H9 (cell line): Measurements from ENCODE around the gene USP27X. TPM values are rescaled to one million over a fixed set of nuclear protein-coding genes. Genes with fewer than 3 reads are reported as not detected.

Source experiments
- DNase-seq: peaks from one replicate; pipeline ENCODE4 v3.0.0-alpha.2; 2017
- H2AFZ ChIP-seq: one replicate; pipeline ENCODE4 v1.6.1; 2013; ENCODE audit warnings: mild to moderate bottlenecking, low read length, control low read depth, moderate library complexity
- H2AK5ac ChIP-seq: 2 replicates; pipeline ENCODE4 v1.6.1; 2013; ENCODE audit warnings: low read length, control low read depth, mixed read lengths; ENCODE audit not compliant: insufficient read length
- H2BK120ac ChIP-seq: one replicate; pipeline ENCODE4 v1.6.1; 2013; ENCODE audit warnings: low read depth, mild to moderate bottlenecking, low read length, control low read depth, inconsistent platforms; ENCODE audit not compliant: poor library complexity, severe bottlenecking
- H2BK12ac ChIP-seq: 2 replicates; pipeline ENCODE4 v1.6.1; 2013; ENCODE audit warnings: low read length, control low read depth, mixed read lengths, low read depth; ENCODE audit not compliant: insufficient read length
- H2BK15ac ChIP-seq: 2 replicates; pipeline ENCODE4 v1.6.1; 2013; ENCODE audit warnings: low read depth, low read length, control low read depth
- H2BK20ac ChIP-seq: one replicate; pipeline ENCODE4 v1.6.1; 2013; ENCODE audit warnings: low read depth, mild to moderate bottlenecking, low read length, control low read depth, inconsistent platforms; ENCODE audit not compliant: poor library complexity, severe bottlenecking
- H2BK5ac ChIP-seq: 2 replicates; pipeline ENCODE4 v1.6.1; 2013; ENCODE audit warnings: low read length, control low read depth, mixed read lengths; ENCODE audit not compliant: insufficient read length
- H3K14ac ChIP-seq: 2 replicates; pipeline ENCODE4 v1.6.1; 2013; ENCODE audit warnings: low read length, control low read depth; ENCODE audit not compliant: insufficient read depth
- H3K18ac ChIP-seq: 2 replicates; pipeline ENCODE4 v1.6.1; 2013; ENCODE audit warnings: low read depth, mild to moderate bottlenecking, mixed read lengths, low read length, control low read depth; ENCODE audit not compliant: insufficient read length
- H3K23ac ChIP-seq: 2 replicates; pipeline ENCODE4 v1.6.1; 2013; ENCODE audit warnings: low read length, control low read depth, mixed read lengths, low read depth; ENCODE audit not compliant: insufficient read length
- H3K23me2 ChIP-seq: 2 replicates; pipeline ENCODE4 v1.6.1; 2013; ENCODE audit warnings: low read depth, mild to moderate bottlenecking, mixed read lengths, low read length, control low read depth; ENCODE audit not compliant: insufficient read length, poor library complexity, severe bottlenecking
- H3K27ac ChIP-seq: 2 replicates; pipeline ENCODE4 v1.5.1; 2013; ENCODE audit warnings: low read length, control low read depth, mixed read lengths, low read depth; ENCODE audit not compliant: insufficient read length
- H3K27me3 ChIP-seq: 2 replicates; pipeline ENCODE4 v1.6.1; 2013; ENCODE audit warnings: low read length, control low read depth, inconsistent platforms; ENCODE audit not compliant: insufficient read depth
- H3K4ac ChIP-seq: 2 replicates; pipeline ENCODE4 v1.6.1; 2013; ENCODE audit warnings: low read depth, mild to moderate bottlenecking, control low read depth, inconsistent platforms, low read length, moderate library complexity
- H3K4me1 ChIP-seq: 2 replicates; pipeline ENCODE4 v1.6.1; 2013; ENCODE audit warnings: low read length, control low read depth, inconsistent platforms; ENCODE audit not compliant: insufficient read depth
- H3K4me2 ChIP-seq: 2 replicates; pipeline ENCODE4 v1.6.1; 2013; ENCODE audit warnings: low read length, control low read depth, mixed read lengths; ENCODE audit not compliant: insufficient read length, insufficient read depth
- H3K56ac ChIP-seq: 2 replicates; pipeline ENCODE4 v1.6.1; 2013; ENCODE audit warnings: low read depth, mild to moderate bottlenecking, mixed read lengths, low read length, control low read depth; ENCODE audit not compliant: insufficient read length
- H3K79me1 ChIP-seq: 2 replicates; pipeline ENCODE4 v1.6.1; 2013; ENCODE audit warnings: low read depth, mild to moderate bottlenecking, moderate library complexity, low read length, control low read depth, inconsistent platforms; ENCODE audit not compliant: insufficient read depth, poor library complexity, severe bottlenecking
- H3K79me2 ChIP-seq: 2 replicates; pipeline ENCODE4 v1.6.1; 2013; ENCODE audit warnings: low read length, control low read depth, inconsistent platforms; ENCODE audit not compliant: insufficient read depth
- H3K9ac ChIP-seq: 2 replicates; pipeline ENCODE4 v1.6.1; 2013; ENCODE audit warnings: low read length, control low read depth, mixed read lengths; ENCODE audit not compliant: insufficient read length; ENCODE audit errors: extremely low read depth
- H3K9me3 ChIP-seq: one replicate; pipeline ENCODE4 v1.6.1; 2013; ENCODE audit warnings: low read depth, low read length, inconsistent platforms; ENCODE audit not compliant: control insufficient read depth
- H3T11ph ChIP-seq: one replicate; pipeline ENCODE4 v1.6.1; 2013; ENCODE audit warnings: mild to moderate bottlenecking, low read length, control low read depth, inconsistent platforms
- H4K20me1 ChIP-seq: one replicate; pipeline ENCODE4 v1.6.1; 2013; ENCODE audit not compliant: control insufficient read depth, insufficient read length, insufficient read depth
- H4K5ac ChIP-seq: 2 replicates; pipeline ENCODE4 v1.6.1; 2013; ENCODE audit warnings: low read depth, mild to moderate bottlenecking, mixed read lengths, low read length, control low read depth; ENCODE audit not compliant: insufficient read length
- H4K8ac ChIP-seq: replicated peaks from 2 replicates; pipeline ENCODE4 v1.6.1; 2013; ENCODE audit warnings: low read length, control low read depth, mixed read lengths, low read depth; ENCODE audit not compliant: insufficient read length
- H4K91ac ChIP-seq: 2 replicates; pipeline ENCODE4 v1.6.1; 2013; ENCODE audit warnings: low read depth, mild to moderate bottlenecking, moderate library complexity, mixed read lengths, low read length, control low read depth; ENCODE audit not compliant: insufficient read length
- H3K27ac Mint-ChIP-seq, 3 experiments: 2 replicates in 2 of 3; 3 replicates in 1 of 3; pipeline ENCODE4 v1.8.0; 2020 to 2021; ENCODE audit warnings: mixed read lengths in 3 of 3, mild to moderate bottlenecking in 1 of 3, moderate library complexity in 1 of 3
- H3K27me3 Mint-ChIP-seq: 2 replicates; pipeline ENCODE4 v1.8.0; 2021; ENCODE audit warnings: low read depth, mild to moderate bottlenecking, moderate library complexity, mixed read lengths
- H3K36me3 Mint-ChIP-seq, 3 experiments: 2 replicates in 2 of 3; 3 replicates in 1 of 3; pipeline ENCODE4 v1.8.0; 2020 to 2021; ENCODE audit warnings: low read depth in 3 of 3, mixed read lengths in 3 of 3; ENCODE audit not compliant: insufficient read depth in 1 of 3
- H3K4me1 Mint-ChIP-seq, 2 experiments: 2 replicates each; pipeline ENCODE4 v1.8.0; 2020; ENCODE audit warnings: mixed read lengths in 2 of 2
- H3K4me3 Mint-ChIP-seq, 2 experiments: 2 replicates in 1 of 2; 3 replicates in 1 of 2; pipeline ENCODE4 v1.8.0; 2020 to 2021; ENCODE audit warnings: mild to moderate bottlenecking in 2 of 2, mixed read lengths in 2 of 2, moderate library complexity in 1 of 2
- H3K9me3 Mint-ChIP-seq, 2 experiments: 2 replicates in 1 of 2; 3 replicates in 1 of 2; pipeline ENCODE4 v1.8.0; 2020; ENCODE audit warnings: mild to moderate bottlenecking in 2 of 2, mixed read lengths in 2 of 2, moderate library complexity in 1 of 2
- WGBS: extraction: QIAGEN DNeasy Blood & Tissue Kit; methylation state at CpG from one replicate; pipeline ENCODE4 v1.1.7; 2013; ENCODE audit warnings: missing lambda C conversion rate, low lambda C conversion rate, mixed read lengths; ENCODE audit not compliant: insufficient read length; ENCODE audit errors: extremely low coverage; 5-methylcytosine and 5-hydroxymethylcytosine counted together
- total RNA-seq: library from RNA; stranded (reverse); gene quantifications from 2 replicates; pipeline ENCODE4 v1.2.1, GENCODE V29; 2021
- TF ChIP-seq, protein P1 (sequence below): fragments of 200-600 bp; sonication (generic); conservative IDR thresholded peaks from 3 replicates; pipeline ENCODE4 v1.8.0; 2021; ENCODE audit warnings: antibody characterized with exemption, mild to moderate bottlenecking

The USP27X gene
- total RNA-seq, 1 experiment from 2014 or later: 5.7 TPM

DNA sequence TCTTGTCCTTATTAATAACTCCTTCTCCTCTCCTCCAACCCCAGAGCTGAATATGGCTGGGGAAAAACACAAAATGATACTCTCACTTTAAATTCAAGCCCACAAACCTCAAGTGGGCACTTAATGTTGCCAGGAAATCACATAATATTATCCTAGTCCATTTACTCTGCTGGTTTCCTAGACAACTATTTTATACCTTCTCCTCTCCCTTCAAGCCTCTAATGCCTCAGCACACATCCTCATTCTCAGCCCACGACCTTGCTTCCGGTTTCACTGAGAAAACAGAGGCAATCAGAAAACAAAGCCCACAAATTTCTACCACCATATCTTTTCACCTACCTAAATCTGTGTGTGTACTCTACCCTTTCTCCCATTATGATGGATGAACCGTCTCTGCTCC, 31.1 kb downstream of the USP27X start:
- Histone ChIP-seq H4K5ac (no peak overlapping the region), H4K91ac (no peak overlapping the region), H3K18ac (no peak overlapping the region), H4K20me1 (no peaks in the 10 kb centered on the region), H3K9ac (no peak overlapping the region), H2BK12ac (no peak overlapping the region), H3K56ac (no peak overlapping the region), H3K4me2 (no peak overlapping the region), H2BK15ac (no peak overlapping the region), H3K27ac (no peak overlapping the region), H3K14ac (no peak overlapping the region), H2BK20ac (no peak overlapping the region), H3K4me1 (no peaks in the 10 kb centered on the region), H2AK5ac (no peak overlapping the region), H3K4ac (no peak overlapping the region), H3K23me2 (no peaks in the 10 kb centered on the region), H3K79me1 (no peaks in the 10 kb centered on the region), H3T11ph (no peak overlapping the region), H4K8ac (no peak overlapping the region), H3K23ac (no peak overlapping the region), H3K9me3 (no peaks in the 10 kb centered on the region), H2BK5ac (no peak overlapping the region), H2BK120ac (no peak overlapping the region), H3K79me2 (no peaks in the 10 kb centered on the region), H3K27me3 (no peaks in the 10 kb centered on the region), H2AFZ (no peak overlapping the region)
- H3K4me1 Mint-ChIP-seq: no peaks in the 10 kb centered on the region
- peaks cover 40 to 45% of the 10 kb centered on the region in 2 experiments for H3K9me3 Mint-ChIP-seq
- DNase-seq: no peak
- no CpG with 5 or more reads among the region's 3 CpGs for WGBS
- H3K27ac Mint-ChIP-seq: no peak overlapping the region
- TF ChIP-seq, protein P1, sequence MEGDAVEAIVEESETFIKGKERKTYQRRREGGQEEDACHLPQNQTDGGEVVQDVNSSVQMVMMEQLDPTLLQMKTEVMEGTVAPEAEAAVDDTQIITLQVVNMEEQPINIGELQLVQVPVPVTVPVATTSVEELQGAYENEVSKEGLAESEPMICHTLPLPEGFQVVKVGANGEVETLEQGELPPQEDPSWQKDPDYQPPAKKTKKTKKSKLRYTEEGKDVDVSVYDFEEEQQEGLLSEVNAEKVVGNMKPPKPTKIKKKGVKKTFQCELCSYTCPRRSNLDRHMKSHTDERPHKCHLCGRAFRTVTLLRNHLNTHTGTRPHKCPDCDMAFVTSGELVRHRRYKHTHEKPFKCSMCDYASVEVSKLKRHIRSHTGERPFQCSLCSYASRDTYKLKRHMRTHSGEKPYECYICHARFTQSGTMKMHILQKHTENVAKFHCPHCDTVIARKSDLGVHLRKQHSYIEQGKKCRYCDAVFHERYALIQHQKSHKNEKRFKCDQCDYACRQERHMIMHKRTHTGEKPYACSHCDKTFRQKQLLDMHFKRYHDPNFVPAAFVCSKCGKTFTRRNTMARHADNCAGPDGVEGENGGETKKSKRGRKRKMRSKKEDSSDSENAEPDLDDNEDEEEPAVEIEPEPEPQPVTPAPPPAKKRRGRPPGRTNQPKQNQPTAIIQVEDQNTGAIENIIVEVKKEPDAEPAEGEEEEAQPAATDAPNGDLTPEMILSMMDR: no peak
- H3K4me3 Mint-ChIP-seq: no peak overlapping the region
- H3K36me3 Mint-ChIP-seq: no peaks in the 10 kb centered on the region
- peaks cover 5% of the 10 kb centered on the region; the same call in 1 of the 2 replicates for H3K27me3 Mint-ChIP-seq
